Osteoblast (primary cell): ENCODE data around the gene KLF6. TPM values are rescaled to one million over a fixed set of nuclear protein-coding genes. Genes with fewer than 3 reads are reported as not detected.

Experiments
- DNase-seq: peaks from one replicate; pipeline ENCODE4 v3.0.0; 2011; ENCODE audit warnings: low spot score, mixed read lengths; ENCODE audit not compliant: insufficient read length; ENCODE audit errors: missing footprints
- H2AFZ ChIP-seq: 2 replicates; pipeline ENCODE4 v1.6.0; 2011; ENCODE audit warnings: mild to moderate bottlenecking, low read length
- H3K27ac ChIP-seq: 2 replicates; pipeline ENCODE4 v1.5.1; 2011; ENCODE audit warnings: mild to moderate bottlenecking, low read depth, low read length, moderate library complexity
- H3K27me3 ChIP-seq: 2 replicates; pipeline ENCODE4 v1.6.0; 2012; ENCODE audit warnings: mild to moderate bottlenecking, control low read depth, inconsistent platforms, low read length, moderate library complexity; ENCODE audit not compliant: insufficient read depth
- H3K36me3 ChIP-seq: 2 replicates; pipeline ENCODE4 v1.5.1; 2011; ENCODE audit warnings: mild to moderate bottlenecking, low read length, control low read depth, moderate library complexity; ENCODE audit not compliant: insufficient read depth
- H3K4me1 ChIP-seq: 2 replicates; pipeline ENCODE4 v1.5.1; 2011; ENCODE audit warnings: mild to moderate bottlenecking, low read length, control low read depth, moderate library complexity; ENCODE audit not compliant: insufficient read depth
- H3K4me2 ChIP-seq: 2 replicates; pipeline ENCODE4 v1.6.0; 2011; ENCODE audit warnings: mild to moderate bottlenecking, low read length; ENCODE audit not compliant: insufficient read depth
- H3K4me3 ChIP-seq: fragments of 200-600 bp; sonication (generic); 3 replicates; pipeline ENCODE4 v1.5.1; 2012; ENCODE audit warnings: mild to moderate bottlenecking, low read length, inconsistent platforms; ENCODE audit not compliant: insufficient read depth
- H3K79me2 ChIP-seq: 2 replicates; pipeline ENCODE4 v1.6.0; 2012; ENCODE audit warnings: mild to moderate bottlenecking, low read length, control low read depth, inconsistent platforms; ENCODE audit not compliant: insufficient read depth
- H3K9me3 ChIP-seq: 2 replicates; pipeline ENCODE4 v1.5.1; 2011; ENCODE audit warnings: low read depth, low read length, control low read depth
- H4K20me1 ChIP-seq: 2 replicates; pipeline ENCODE4 v1.6.0; 2012; ENCODE audit warnings: mild to moderate bottlenecking, low read length, control low read depth; ENCODE audit not compliant: insufficient read depth
- CTCF ChIP-seq: IDR thresholded peaks from 2 replicates; pipeline ENCODE4 v1.5.1; 2011; ENCODE audit warnings: mild to moderate bottlenecking, low read depth, low read length, moderate library complexity; ENCODE audit errors: extremely low read depth
- total RNA-seq: library from RNA; depleted of rRNA; stranded (reverse); fragments of >200 nt; gene quantifications from 2 replicates; pipeline ENCODE4 v1.2.3, GENCODE V29; 2012

Gene KLF6
- total RNA-seq, 1 donor, result 52.1 TPM

GRCh38 chr10:3803295-3803926 is 18.4 kb upstream of the KLF6 start:
- Histone ChIP-seq H3K27me3 (no peaks in the 10 kb centered on the region), H3K4me3 (no peak overlapping the region), H3K36me3 (no peaks in the 10 kb centered on the region), H3K27ac (peak overlapping the region; percentile 96), H3K9me3 (no peaks in the 10 kb centered on the region), H3K4me1 (peaks cover 46% of the 10 kb centered on the region), H4K20me1 (no peaks in the 10 kb centered on the region), H3K4me2 (peak overlapping the region; percentile 58), H2AFZ (peak overlapping the region; percentile 5), H3K79me2 (no peaks in the 10 kb centered on the region)
- no peak for DNase-seq
- no peak for TF ChIP-seq CTCF

DNA sequence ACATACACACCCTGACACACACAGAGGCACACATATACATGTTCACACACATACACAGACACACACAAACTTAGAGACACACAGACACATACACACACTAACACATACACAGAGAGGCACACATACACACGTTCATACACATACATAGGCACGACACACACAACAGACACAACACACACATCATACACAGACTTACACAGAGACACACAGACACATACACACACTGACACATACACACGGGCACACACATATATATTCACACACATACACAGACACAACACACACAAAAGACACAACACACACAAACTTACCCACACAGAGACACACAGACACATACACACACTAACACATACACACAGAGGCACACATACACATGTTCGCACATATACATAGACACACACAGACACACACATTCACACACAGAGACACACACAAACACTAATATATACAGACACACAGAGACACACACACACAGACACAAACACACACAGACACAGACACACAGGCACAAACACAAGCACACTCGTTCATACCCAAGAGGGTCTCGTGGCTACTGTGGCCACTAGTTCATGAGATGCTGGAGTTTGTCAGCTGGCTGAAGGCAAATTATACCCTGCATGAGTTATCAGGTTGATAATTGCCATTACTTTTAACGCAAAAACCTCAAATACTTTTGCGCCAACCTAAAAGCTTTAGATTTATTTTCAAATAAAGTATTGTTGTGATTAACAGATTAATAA is 17.7 kb upstream of the KLF6 start:
- H3K79me2 ChIP-seq, result no peaks in the 10 kb centered on the region
- DNase-seq, result no peak
- H3K4me3 ChIP-seq, result no peak overlapping the region
- H2AFZ ChIP-seq, result no peak overlapping the region
- no peaks in the 10 kb centered on the region for H3K27me3 ChIP-seq
- H3K4me2 ChIP-seq, result no peak overlapping the region
- H3K27ac ChIP-seq, result no peak overlapping the region
- no peaks in the 10 kb centered on the region for H3K36me3 ChIP-seq
- peaks cover 46% of the 10 kb centered on the region for H3K4me1 ChIP-seq
- TF ChIP-seq CTCF, result no peak
- no peaks in the 10 kb centered on the region for H4K20me1 ChIP-seq
- H3K9me3 ChIP-seq, result no peaks in the 10 kb centered on the region

- Histone ChIP-seq H3K36me3 (no peaks in the 10 kb centered on the region), H3K9me3 (no peaks in the 10 kb centered on the region), H3K79me2 (no peaks in the 10 kb centered on the region), H3K27ac (no peak overlapping the region), H3K4me1 (peaks cover 35% of the 10 kb centered on the region), H4K20me1 (no peaks in the 10 kb centered on the region), H3K27me3 (no peaks in the 10 kb centered on the region), H3K4me2 (no peak overlapping the region), H2AFZ (no peak overlapping the region), H3K4me3 (no peak overlapping the region)
- no peak for TF ChIP-seq CTCF
- no peak for DNase-seq
These were observed 16.7 kb upstream of the KLF6 start for GRCh38 chr10:3801558-3802192.

GRCh38 chr10:3800586-3800985 is 15.6 kb upstream of the KLF6 start:
- Histone ChIP-seq H3K27me3 (no peaks in the 10 kb centered on the region), H3K27ac (no peak overlapping the region), H3K4me2 (no peak overlapping the region), H2AFZ (no peak overlapping the region), H3K9me3 (no peaks in the 10 kb centered on the region), H3K36me3 (no peaks in the 10 kb centered on the region), H4K20me1 (no peaks in the 10 kb centered on the region), H3K79me2 (no peaks in the 10 kb centered on the region), H3K4me1 (peaks cover 24% of the 10 kb centered on the region), H3K4me3 (no peak overlapping the region)
- DNase-seq, result no peak
- TF ChIP-seq CTCF, result no peak
